Measurements from ENCODE around the gene TMC3.
"Not testable (repeated sequence)": the region's sequence is repeated elsewhere in the genome, so short reads cannot be mapped to it uniquely, and the experiment has no call there.

TMC3 gene

GRCh38 chr15:81373775-81374395 lies at the start of gene TMC3:
Gene TMC3 (minus strand): TSS chr15:81374213. CDS start chr15:81374077, 136 bp downstream.
- DNase-seq, result no peak

GRCh38 chr15:81421461-81421860 lies 47.4 kb upstream of the TMC3 start:
- DNase-seq, result no peak

GRCh38 chr15:81419332-81419943 lies 45.4 kb upstream of the TMC3 start:
- DNase-seq, result no peak

- DNase-seq, result no peak
These were observed 44.9 kb upstream of the TMC3 start for GRCh38 chr15:81418891-81419290.

GRCh38 chr15:81418444-81418843 lies 44.4 kb upstream of the TMC3 start:
- DNase-seq, result no peak

- DNase-seq, result not testable (repeated sequence)
These were observed 40.4 kb upstream of the TMC3 start for GRCh38 chr15:81414274-81414968.

GRCh38 chr15:81413851-81414250 lies 39.8 kb upstream of the TMC3 start:
- DNase-seq, result no peak

- no peak for DNase-seq
These were observed 38.1 kb upstream of the TMC3 start for GRCh38 chr15:81411969-81412633.

- no peak for DNase-seq
These were observed 37.0 kb upstream of the TMC3 start for GRCh38 chr15:81411051-81411450.

- peak; percentile 65 for DNase-seq
These were observed 36.3 kb upstream of the TMC3 start for GRCh38 chr15:81410318-81410753.

GRCh38 chr15:81407718-81408117 lies 33.7 kb upstream of the TMC3 start:
- DNase-seq, result no peak

- DNase-seq, result no peak
These were observed 33.2 kb upstream of the TMC3 start for GRCh38 chr15:81407176-81407575.

GRCh38 chr15:81400640-81401236 lies 26.7 kb upstream of the TMC3 start:
- no peak for DNase-seq

- no peak for DNase-seq
These were observed 25.0 kb upstream of the TMC3 start for GRCh38 chr15:81398910-81399551.

- no peak for DNase-seq
These were observed 24.4 kb upstream of the TMC3 start for GRCh38 chr15:81398456-81398855.

GRCh38 chr15:81394603-81395002 lies 20.6 kb upstream of the TMC3 start:
- DNase-seq, result no peak

GRCh38 chr15:81391657-81392056 lies 17.6 kb upstream of the TMC3 start:
- DNase-seq, result no peak

- DNase-seq, result no peak
These were observed 14.4 kb upstream of the TMC3 start for GRCh38 chr15:81388436-81388770.

- DNase-seq, result no peak
These were observed 13.8 kb upstream of the TMC3 start for GRCh38 chr15:81387621-81388435.

GRCh38 chr15:81386947-81387346 lies 12.9 kb upstream of the TMC3 start:
- no peak for DNase-seq

- DNase-seq, result no peak
These were observed 11.7 kb upstream of the TMC3 start for GRCh38 chr15:81385721-81386076.

Data from SHP77 treated with DMSO at 0.1 percent for 48 hours (cell line).